ENCODE results near the gene PIP4K2B.
"Not testable (repeated sequence)": the region's sequence is repeated elsewhere in the genome, so short reads cannot be mapped to it uniquely, and the experiment has no call there.

The PIP4K2B gene

DNA sequence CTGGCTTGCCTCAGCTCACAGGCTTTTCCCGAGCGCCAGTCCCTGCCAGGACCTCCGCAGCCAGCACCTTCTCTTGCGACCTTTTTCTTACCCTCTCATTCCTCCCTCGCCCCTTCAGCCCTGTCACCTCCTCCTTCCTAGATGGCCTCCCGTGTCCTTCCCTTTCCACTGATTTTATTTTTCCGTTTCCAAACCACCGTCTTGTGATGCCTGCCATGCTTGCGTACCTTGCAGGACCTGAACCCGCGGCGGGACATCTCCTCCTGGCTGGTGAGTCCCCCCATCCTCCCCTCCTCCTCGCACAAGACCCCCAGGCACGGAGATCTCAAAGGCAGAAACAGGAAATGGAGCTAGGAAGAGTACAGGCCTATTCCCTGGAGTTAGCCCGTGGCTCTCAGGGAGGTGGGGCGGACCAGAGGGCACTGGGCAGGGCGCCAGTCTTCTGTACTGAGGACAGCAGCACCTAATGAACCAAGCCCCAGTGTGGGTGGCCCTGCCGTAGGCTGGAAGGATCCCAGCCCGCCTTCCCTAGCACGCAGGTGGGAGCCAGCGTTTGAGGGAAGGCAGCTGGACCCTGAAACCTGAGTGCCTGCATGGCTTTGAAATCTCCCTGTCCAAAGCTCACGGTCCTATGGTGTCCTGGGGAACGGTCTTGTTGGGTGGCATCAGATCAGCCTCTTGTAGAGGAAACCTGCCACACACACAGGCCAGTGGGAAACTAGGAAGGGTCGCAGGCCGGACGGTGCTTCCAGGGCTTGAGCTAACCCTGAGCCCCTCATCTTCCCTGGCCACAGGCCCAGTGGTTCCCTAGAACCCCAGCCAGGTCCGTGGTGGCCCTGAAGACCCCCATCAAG lies 68.6 kb downstream of the PIP4K2B start:
- DNase-seq (ENCODE audit: low read depth): no peak

DNA sequence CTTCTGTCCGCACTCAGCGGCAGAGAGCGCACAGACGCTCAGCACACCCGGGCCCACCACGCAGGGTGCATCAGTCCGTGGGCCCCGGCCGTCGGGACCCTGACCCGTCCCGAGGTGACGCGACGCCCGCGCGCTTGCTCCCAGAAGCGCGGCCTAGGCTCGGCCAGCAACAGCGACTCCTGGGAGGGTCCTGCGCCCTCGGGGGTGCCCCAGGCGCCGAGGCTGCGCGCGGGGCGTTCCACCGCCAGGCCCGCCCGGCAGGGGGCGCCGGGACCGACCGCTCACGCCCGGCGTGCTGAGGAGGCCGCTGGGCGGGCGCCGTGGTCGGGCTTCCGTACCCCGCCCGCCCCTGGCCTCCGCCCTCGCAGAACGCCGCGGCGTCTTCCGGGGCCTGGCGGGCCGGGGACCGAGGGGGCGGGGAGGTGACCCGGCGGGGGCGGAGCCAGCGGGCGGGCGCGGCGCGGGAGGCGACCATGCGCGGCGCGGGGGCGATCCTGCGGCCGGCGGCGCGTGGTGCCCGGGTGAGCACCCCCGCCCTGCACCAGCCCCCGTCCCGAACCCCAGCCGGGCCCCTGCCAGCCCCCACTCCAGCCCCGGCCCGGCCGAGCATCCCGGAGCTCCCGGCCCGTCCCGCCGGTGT lies 69.3 kb downstream of the PIP4K2B start, which contains the start of gene CISD3:
TSS of gene CISD3 (plus strand) at position 456 of the 640 bp plus-strand sequence. CDS start at position 474, 18 bp downstream.
- peak; percentile 63 for DNase-seq (ENCODE audit: low read depth)

DNA sequence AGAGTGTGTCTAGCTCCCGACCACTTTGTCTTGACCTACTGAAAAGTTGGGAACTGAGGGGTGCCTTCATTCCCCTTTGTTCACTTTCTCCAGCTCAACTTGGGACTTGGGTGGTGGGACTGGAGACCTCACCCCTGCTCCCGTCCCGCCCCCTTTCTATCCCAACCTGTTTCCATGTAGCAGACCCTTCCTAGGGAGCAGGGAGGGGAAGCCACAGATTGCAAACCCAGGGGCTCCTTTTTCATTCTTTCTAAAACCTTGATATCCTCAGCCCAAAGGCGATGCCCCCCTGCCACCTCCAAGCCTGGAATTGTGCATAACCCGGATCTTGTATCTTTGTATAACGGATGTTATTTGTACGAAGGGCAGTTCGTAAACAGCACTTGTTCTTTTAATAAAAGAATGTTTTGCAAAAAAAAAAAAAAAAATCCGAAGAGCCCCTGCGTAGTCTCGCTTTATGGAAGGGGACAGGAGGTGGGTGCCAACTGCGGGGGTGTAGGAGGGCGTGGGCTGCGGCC lies 69.9 kb downstream of the PIP4K2B start:
- DNase-seq (ENCODE audit: low read depth): no peak

DNA sequence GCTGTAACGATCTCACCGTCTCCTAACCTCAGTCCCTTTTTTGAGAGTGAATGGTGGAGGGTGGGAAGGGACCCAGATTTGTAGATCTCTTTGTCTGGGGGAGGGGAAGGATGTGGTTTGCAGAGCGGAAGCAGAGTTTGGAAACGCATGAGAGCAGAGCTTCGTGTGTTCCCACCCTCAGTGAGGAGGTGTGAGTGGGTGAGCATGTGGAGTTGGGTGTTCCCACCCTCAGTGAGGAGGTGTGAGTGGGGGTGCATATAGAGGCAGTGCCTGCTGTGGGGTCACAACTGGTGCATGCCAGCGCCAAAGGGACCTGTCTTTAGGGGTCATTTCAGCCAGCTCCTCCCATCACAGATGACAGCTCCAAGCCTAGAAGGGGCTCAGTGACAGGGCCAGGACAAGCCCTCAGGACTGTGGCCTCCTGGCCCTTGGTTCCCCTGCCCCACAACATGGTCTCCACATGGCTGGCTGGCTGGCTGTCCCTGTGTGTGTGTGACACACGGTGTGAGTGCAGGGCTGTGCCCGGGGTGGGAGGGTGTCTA lies 71.0 kb downstream of the PIP4K2B start:
- DNase-seq (ENCODE audit: low read depth): peak; percentile 35

GRCh38 chr17:38727736-38728135 lies 71.6 kb downstream of the PIP4K2B start:
- peak; percentile 43 for DNase-seq (ENCODE audit: low read depth)

DNA sequence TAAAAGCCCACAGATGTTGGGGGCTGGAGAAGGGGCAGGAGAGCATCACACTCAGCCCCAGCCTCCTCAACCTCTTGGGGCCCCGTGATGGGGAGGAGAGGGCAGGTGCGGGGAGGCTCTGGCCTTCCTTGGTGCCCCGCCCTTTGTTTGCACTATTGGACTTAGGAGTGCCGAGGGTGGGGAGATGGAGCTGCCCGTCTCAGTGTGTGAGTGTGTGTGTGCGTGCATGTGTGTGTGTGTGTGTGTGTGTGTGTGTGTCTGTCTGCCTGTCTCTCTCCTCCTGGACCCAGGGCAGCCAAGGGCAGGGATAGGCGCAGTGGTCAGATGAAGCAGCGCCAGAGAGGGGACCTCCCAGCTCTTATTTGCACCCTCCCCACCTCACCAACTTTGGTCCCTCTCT lies 73.2 kb downstream of the PIP4K2B start:
- DNase-seq (ENCODE audit: low read depth): not testable (repeated sequence)

DNA sequence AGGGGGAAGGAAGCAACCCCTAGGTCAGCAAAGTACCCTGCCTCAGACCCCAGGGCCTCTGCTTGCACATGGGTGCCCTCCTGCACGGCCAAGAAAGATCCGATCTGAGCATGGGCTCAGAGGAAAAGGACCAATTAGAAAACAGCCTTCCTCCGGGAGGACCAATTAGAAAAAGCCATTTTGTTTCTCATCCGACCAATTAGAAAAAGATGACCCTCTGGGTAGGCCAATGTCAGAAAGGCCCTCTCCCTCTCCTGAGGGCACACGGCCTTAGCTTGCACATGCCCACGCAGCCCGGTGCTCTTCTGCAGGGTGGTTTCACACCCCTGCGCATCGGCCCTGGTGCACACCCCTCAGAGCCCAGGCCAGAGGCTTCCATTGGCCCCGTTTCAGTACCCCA lies 74.3 kb downstream of the PIP4K2B start:
- DNase-seq (ENCODE audit: low read depth): no peak

DNA sequence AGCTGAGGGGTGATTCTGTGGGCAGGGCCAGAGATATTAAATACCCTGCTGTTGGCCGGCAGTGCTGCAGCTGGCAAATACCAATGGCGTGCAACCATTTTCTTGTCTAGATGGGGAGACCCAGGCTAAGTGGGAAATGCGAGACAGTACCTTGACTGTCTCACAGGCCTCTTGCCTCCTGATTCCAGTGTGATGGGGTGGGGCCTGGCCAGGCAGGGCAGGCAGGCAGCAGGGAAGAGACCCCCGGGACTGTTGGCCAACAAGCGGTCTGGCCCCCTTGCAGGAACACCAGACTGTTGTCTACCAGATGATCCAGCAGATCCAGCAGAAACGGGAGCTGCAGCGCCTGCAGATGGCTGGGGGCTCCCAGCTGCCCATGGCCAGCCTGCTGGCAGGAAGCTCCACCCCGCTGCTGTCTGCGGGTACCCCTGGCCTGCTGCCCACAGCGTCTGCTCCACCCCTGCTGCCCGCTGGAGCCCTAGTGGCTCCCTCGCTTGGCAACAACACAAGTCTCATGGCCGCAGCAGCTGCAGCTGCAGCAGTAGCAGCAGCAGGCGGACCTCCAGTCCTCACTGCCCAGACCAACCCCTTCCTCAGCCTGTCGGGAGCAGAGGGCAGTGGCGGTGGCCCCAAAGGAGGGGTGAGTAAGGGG lies 74.9 kb downstream of the PIP4K2B start:
- DNase-seq (ENCODE audit: low read depth): no peak

GRCh38 chr17:38721802-38722201 lies 77.6 kb downstream of the PIP4K2B start:
- no peak for DNase-seq (ENCODE audit: low read depth)

DNA sequence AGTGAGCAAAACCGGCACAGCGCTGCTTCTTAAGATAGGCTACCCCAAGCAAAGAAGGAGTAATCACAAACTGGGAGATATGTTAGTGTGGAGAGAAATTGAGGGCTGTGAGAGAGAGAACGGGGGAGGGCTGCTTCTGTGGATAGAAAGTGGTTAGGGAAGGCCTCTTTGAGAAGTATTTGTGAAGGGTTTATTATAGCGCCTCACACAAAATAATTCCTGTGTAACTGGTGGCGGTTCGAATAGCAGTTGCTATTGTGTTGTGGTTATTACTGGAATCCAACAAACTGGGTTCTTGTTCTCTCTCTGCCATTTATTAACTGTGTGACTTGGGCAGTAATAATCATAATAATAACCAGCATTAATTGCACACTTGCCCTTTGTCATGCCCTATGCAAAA lies 78.4 kb downstream of the PIP4K2B start:
- DNase-seq (ENCODE audit: low read depth): no peak

- no peak for DNase-seq (ENCODE audit: low read depth)
Measured at GRCh38 chr17:38719943-38720641, 79.3 kb downstream of the PIP4K2B start.

DNA sequence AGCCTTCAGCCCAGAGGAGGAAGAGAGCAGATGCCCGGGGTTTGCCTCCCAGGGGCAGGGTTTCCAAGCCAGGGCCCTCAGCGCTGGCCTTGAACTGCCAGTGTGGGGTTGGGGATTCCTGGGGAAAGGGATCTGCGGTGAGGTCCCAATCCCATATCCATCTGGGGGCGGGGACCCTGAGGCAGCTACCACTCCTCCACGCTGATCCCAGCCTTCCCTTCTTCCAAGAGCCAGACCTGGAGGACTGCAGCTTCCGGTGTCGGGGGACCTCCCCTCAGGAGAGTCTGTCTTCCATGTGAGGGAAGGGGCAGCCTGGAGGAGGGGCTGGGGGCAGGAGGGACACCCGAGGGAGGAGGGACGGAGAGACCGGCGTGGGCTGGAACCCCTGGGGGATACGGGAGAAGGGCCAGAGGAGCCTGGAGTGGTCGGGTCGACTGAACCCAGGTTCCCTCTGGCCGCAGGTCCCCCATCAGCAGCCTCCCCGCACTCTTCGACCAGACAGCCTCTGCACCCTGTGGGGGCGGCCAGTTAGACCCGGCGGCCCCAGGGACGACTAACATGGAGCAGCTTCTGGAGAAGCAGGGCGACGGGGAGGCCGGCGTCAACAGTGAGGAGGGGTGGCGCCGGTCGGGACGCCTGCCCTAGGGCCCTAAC lies 79.9 kb downstream of the PIP4K2B start:
- DNase-seq (ENCODE audit: low read depth): no peak

DNA sequence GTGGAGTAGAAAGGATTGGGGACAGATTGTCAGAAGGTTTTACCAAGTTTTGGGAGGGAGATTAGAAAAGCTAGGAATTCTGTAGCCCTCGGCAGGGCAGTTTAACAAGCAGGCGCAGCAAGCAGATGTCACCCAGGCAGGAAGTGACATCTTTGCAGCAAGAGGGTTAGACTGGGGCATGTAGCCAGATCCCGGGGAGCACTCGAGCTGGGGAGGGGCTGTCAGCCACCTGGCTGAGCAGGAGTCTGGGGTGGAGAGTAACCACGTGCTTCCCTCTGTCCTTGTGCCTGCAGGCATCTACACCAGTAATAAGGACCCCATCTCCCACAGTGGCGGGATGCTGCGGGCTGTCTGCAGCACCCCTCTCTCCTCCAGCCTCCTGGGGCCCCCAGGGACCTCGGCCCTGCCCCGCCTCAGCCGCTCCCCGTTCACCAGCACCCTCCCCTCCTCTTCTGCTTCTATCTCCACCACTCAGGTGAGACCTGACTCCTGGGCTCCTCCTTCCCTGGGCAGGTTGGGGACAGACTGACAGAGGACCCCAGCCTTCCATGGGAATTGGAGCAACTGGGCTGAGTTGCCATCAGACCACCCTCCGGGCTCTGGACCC lies 82.1 kb downstream of the PIP4K2B start:
- no peak for DNase-seq (ENCODE audit: low read depth)

- no peak for DNase-seq (ENCODE audit: low read depth)
Measured at GRCh38 chr17:38716368-38717005, 82.9 kb downstream of the PIP4K2B start.
